NCI-H1436 (cell line): ENCODE results near the gene LAGE3.

Experiments
- DNase-seq: peaks from one replicate; lab custom pipeline; 2025; lab: John Stamatoyannopoulos, UW

Gene LAGE3

DNA sequence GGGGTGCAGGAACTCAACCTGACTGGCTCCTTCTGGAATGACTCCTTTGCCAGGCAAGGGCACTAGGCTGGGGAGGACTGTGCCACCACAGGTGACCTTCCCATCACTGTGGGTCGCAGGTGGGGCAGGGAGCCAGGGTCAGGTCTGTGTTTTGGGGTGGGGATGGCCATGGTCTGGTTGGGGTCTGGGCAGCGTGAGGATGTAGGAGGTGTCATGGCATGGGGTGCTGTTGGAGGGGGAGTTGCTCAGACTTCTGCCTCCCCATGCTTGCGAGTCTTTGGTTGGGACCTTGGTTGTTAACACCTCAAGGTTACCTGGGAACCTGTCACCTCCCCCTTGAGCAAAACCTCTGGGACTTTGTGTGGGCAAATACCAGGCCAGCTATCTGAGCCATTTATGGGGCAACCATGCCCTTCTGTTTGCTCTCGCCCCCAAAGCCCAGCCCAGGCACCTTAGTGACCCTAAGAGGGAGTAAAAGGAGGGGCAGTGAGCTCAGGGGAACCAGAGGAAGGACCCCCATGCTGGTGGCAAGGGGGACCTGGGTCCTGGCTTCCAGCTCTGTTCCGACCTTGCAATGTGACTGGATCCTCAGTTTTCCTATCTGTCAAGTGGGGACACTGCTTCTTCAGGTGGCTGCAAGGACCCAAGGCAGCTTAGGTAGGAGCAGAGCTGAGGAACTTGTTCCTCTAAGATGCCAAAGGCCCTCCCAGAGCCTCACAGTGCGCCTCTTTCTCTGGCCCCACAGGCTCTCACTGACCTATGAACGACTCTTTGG is 44.5 kb downstream of the LAGE3 start:
- DNase-seq, result no peak

DNA sequence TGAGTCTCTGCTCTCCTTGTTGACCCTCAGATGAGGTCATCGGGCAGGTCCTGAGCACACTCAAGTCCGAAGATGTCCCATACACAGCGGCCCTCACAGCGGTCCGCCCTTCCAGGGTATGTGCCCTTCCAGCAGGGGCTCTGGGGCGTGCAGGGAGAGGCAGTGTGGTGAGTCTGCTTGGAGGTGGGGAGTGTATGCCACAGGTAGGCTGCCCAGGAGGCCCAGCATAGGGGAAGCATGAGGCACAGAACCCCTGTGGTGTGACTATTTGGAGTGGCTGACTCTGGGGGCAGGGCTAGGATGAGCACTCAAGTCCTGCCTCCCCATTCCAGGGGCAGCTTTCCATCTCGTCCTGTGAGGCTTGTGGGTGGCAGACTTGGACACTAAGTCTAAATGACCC is 45.5 kb downstream of the LAGE3 start:
- no peak for DNase-seq

DNA sequence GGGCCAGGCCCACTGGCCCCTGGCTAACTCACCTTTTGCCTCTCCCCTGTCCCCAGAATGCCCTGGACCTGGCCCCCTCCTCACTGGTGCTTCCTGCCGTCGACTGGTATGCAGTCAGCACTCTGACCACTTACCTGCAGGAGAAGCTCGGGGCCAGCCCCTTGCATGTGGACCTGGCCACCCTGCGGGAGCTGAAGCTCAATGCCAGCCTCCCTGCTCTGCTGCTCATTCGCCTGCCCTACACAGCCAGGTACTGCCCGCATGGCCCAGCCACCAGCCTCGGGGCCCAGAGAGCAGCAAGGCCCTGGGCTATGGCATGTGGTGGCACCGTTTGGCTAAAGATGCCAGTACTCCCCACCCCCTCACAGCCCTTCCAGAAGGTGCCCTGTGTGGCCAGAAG is 46.9 kb downstream of the LAGE3 start:
- DNase-seq, result no peak

DNA sequence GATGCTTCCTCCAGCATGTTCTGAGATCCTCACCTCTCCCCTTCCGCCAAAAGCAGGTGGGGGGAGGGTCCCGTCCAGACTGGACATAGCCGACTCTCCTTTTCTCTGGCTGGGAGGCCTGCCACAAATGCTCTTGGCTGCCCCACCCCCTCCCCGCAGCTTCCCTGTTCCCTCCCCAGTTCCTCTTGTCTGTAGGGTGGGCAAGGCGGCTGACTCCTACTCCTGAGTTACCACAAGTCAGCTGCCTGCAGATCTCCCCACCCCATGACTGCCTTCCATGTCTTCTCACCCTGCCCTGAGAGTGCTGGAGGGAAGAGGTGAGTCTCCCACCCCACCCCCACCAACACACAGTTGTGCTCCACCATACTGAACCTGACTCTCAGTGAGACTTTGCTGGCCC is 47.7 kb downstream of the LAGE3 start:
- DNase-seq, result no peak

DNA sequence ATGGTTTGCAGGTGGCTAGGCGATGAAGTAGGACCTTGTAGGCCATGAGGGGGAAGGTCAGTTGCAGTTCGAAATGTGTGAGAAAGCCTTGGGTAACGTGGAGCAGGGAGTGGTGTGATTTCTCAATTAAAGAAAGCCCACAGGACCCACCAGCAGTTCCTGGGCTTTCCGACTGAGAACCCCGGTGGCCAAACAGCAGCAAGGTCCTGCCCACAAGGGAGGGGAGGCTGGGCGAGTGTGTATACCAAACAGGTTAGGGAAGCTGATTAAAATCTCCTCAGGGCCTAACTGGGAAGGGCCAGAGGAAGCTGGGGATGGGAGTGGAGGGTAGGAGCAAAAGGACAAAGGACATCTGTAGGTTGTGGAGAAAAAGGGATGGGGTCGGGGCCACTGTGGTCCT is 48.2 kb downstream of the LAGE3 start:
- no peak for DNase-seq

DNA sequence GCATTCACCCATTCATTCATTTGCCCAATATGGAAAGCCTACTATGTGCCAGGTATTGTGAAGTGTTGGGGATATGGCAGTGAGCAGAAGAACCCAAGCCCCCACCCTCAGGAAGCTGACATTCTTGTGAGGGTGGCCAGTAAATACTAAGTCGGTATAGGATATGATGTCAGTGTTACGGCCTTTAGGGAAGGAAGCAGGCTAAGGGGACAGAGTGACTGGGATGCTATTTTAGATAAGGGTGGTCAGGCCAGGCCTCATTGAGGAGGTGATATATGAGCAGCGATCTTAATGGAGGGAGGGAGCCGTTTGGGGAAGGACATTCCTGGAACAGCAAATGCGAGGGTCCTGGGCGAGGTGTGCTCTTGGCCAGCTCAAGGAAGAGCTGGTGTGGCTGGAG is 48.6 kb downstream of the LAGE3 start:
- no peak for DNase-seq

DNA sequence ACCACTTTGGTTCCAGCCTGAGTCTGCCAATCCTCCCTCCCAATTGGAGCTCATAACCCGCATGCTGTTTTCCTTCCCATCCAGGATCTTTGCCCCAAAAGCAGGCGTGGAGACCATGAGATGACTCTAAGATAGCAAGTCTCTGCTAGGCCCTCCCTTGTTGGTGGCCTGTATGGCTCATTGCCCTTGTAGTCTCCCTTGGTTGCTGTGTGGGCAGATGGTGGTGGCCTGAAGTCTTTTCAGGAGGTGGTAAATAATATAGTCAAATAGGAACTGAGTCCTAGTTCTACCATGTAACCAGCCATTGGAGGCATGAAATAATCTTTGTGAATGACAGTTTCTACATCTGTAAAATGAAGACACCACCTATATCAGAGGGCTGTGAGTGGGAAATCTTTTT is 49.4 kb downstream of the LAGE3 start:
- DNase-seq, result no peak

DNA sequence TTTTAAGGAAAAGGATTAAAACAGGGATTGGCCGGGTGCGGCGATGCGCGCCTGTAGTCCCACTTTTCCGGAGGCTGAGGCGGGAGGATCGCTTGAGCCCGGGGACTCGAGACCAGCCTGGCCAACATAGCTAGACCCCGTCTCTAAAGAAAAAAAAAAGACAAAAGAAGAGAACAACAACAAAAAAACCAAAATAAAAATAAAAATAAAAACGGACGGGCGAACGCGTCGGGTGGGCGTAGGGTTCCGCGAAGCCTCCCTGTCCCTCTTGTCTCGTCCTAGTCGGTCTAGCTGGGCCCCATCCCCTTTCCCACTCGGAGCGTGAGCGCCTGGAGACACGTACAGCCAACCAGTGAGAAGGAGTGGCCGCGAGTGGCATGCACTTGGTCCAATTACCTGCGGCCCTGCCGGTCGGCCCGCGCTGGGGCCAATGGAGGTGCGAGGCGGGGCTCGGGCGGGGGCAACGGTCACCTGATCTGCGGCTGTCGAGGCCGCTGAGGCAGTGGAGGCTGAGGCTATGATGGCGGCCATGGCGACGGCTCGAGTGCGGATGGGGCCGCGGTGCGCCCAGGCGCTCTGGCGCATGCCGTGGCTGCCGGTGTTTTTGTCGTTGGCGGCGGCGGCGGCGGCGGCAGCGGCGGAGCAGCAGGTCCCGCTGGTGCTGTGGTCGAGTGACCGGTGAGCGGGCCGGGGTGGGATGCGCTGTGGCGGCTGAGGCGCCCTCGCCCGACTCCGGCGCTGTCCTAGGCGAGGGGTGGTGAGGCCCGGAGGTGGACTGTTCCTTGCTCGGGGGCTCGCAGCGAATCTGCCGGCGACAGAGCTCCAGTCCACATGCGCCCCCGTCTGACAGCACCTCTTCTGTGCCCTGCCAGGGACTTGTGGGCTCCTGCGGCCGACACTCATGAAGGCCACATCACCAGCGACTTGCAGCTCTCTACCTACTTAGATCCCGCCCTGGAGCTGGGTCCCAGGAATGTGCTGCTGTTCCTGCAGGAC is 50.6 kb downstream of the LAGE3 start, which contains the start of gene ATP6AP1:
Gene ATP6AP1 (plus strand): TSS at position 502 of the 996 bp plus-strand sequence. CDS start 16 bp downstream, at position 518.
- DNase-seq, result peak; percentile 95
